Mesendoderm (in vitro differentiated cells): Measurements from ENCODE around the gene HOMER2.

Experiments used
- DNase-seq: peaks from one replicate; pipeline ENCODE4 v3.0.0; 2013
- H2AK5ac ChIP-seq: 2 replicates; pipeline ENCODE4 v1.6.1; 2013; ENCODE audit warnings: low read length, inconsistent platforms
- H2BK120ac ChIP-seq: 2 replicates; pipeline ENCODE4 v1.6.1; 2013; ENCODE audit warnings: low read depth, mild to moderate bottlenecking, low read length, moderate library complexity, mixed read lengths
- H2BK15ac ChIP-seq: replicated peaks from 2 replicates; pipeline ENCODE4 v1.6.1; 2013; ENCODE audit warnings: low read depth, mild to moderate bottlenecking, moderate library complexity
- H2BK5ac ChIP-seq: 2 replicates; pipeline ENCODE4 v1.6.1; 2013; ENCODE audit warnings: low read length, inconsistent platforms
- H3K18ac ChIP-seq: 2 replicates; pipeline ENCODE4 v1.6.1; 2013; ENCODE audit warnings: mild to moderate bottlenecking, low read length, mixed read lengths
- H3K23ac ChIP-seq: one replicate; pipeline ENCODE4 v1.6.1; 2013; ENCODE audit warnings: low read length
- H3K27ac ChIP-seq: 2 replicates; pipeline ENCODE4 v1.5.1; 2013; ENCODE audit warnings: low read depth, mild to moderate bottlenecking, inconsistent platforms, low read length, moderate library complexity
- H3K27me3 ChIP-seq: 2 replicates; pipeline ENCODE4 v1.6.1; 2013; ENCODE audit warnings: low read length, control low read depth, mild to moderate bottlenecking, inconsistent platforms; ENCODE audit not compliant: insufficient read depth, poor library complexity
- H3K36me3 ChIP-seq: 2 replicates; pipeline ENCODE4 v1.6.1; 2013; ENCODE audit warnings: low read length, inconsistent platforms; ENCODE audit not compliant: control insufficient read depth, insufficient read depth
- H3K4ac ChIP-seq: one replicate; pipeline ENCODE4 v1.6.1; 2013; ENCODE audit warnings: low read depth, mild to moderate bottlenecking, low read length, moderate library complexity
- H3K4me1 ChIP-seq: 2 replicates; pipeline ENCODE4 v1.6.1; 2013; ENCODE audit warnings: low read depth, low read length, inconsistent platforms; ENCODE audit not compliant: control insufficient read depth
- H3K4me2 ChIP-seq: 2 replicates; pipeline ENCODE4 v1.6.1; 2013; ENCODE audit warnings: low read length
- H3K4me3 ChIP-seq: 2 replicates; pipeline ENCODE4 v1.5.1; 2013; ENCODE audit warnings: mild to moderate bottlenecking, low read length
- H3K56ac ChIP-seq: one replicate; pipeline ENCODE4 v1.6.1; 2013; ENCODE audit warnings: low read length
- H3K79me1 ChIP-seq: 2 replicates; pipeline ENCODE4 v1.6.1; 2013; ENCODE audit warnings: low read length, inconsistent platforms
- H3K79me2 ChIP-seq: 2 replicates; pipeline ENCODE4 v1.6.1; 2013; ENCODE audit warnings: mild to moderate bottlenecking, low read length; ENCODE audit not compliant: control insufficient read depth, insufficient read depth
- H3K9ac ChIP-seq: 2 replicates; pipeline ENCODE4 v1.6.1; 2013; ENCODE audit warnings: low read length, inconsistent platforms
- H4K5ac ChIP-seq: one replicate; pipeline ENCODE4 v1.6.1; 2013; ENCODE audit warnings: low read length
- H4K8ac ChIP-seq: one replicate; pipeline ENCODE4 v1.6.1; 2013; ENCODE audit warnings: low read depth, mild to moderate bottlenecking, control low read depth, low read length, moderate library complexity
- WGBS: extraction: QIAGEN DNeasy Blood & Tissue Kit; methylation state at CpG from one replicate; pipeline ENCODE4 v1.1.7; 2013; ENCODE audit warnings: low lambda C conversion rate, missing lambda C conversion rate; ENCODE audit not compliant: insufficient coverage; ENCODE audit errors: extremely low coverage; 5-methylcytosine and 5-hydroxymethylcytosine counted together

HOMER2 gene

DNA sequence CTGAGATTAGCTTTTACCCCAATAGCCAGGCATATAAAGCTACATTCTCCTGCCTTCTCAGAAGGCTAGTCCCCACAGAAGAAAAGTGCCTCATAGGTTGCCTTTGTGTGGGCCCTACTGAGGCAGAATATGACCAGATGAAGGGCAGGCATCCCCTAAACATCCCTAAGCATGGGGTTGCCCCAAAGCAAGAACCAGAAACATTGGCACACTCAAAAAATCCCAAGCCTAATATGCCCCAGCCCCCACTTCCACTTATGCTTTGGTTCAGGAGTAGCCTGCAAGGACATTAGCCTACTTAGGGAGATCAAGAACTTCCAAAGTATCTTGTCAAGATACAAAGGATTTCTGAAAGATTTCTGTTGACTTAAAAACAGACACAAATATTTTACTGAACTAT lies 113.4 kb downstream of the HOMER2 start:
- H4K8ac ChIP-seq, result no peak overlapping the region
- H3K4ac ChIP-seq, result no peak overlapping the region
- no peak overlapping the region for H2BK120ac ChIP-seq
- H3K23ac ChIP-seq, result no peak overlapping the region
- H3K4me1 ChIP-seq, result no peaks in the 10 kb centered on the region
- no peak overlapping the region for H3K4me3 ChIP-seq
- no peaks in the 10 kb centered on the region for H3K27me3 ChIP-seq
- H3K79me2 ChIP-seq, result no peaks in the 10 kb centered on the region
- H2AK5ac ChIP-seq, result no peak overlapping the region
- peaks cover 2% of the 10 kb centered on the region for H3K36me3 ChIP-seq
- no peaks in the 10 kb centered on the region for H3K79me1 ChIP-seq
- H4K5ac ChIP-seq, result no peak overlapping the region
- DNase-seq, result no peak
- H2BK15ac ChIP-seq, result no peak overlapping the region
- no peak overlapping the region for H3K18ac ChIP-seq
- no peak overlapping the region for H3K27ac ChIP-seq
- no peak overlapping the region for H2BK5ac ChIP-seq
- H3K56ac ChIP-seq, result no peak overlapping the region
- no peak overlapping the region for H3K9ac ChIP-seq
- no peak overlapping the region for H3K4me2 ChIP-seq

DNA sequence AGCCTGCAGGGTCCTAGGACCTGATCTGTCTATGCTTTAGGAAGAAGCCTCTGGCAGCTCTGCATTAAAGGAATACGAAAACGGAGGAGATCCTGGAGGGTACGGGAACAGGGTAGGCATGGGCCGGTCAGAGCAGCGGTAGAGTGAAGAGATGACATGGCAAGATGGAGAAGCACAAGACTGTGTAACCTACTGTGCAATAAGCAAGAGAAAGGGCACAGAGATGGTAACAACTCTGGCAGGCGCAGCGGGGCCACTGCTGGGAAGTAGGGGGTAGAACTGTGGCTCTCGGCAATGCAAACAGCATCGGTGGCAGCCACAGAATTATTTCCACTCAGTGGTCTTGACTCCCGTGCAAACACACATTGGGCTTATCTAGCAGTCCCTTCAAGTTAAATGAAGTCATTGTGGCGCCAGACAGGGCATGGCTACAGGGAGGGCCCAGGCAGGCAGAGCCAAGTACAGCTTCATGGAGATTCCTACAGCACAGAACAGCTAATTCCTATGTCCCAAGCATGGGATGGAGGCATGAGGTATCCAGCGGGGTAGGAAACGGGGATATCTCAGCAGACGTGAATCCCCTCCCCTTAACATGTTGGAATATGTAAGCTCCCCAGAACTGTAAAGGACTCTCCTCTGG lies 114.3 kb downstream of the HOMER2 start:
- no peak overlapping the region for H3K4ac ChIP-seq
- no peak overlapping the region for H3K18ac ChIP-seq
- H3K27ac ChIP-seq, result no peak overlapping the region
- no peak overlapping the region for H4K8ac ChIP-seq
- no peak overlapping the region for H4K5ac ChIP-seq
- peaks cover 2% of the 10 kb centered on the region for H3K36me3 ChIP-seq
- no peak overlapping the region for H2BK120ac ChIP-seq
- no peak overlapping the region for H3K56ac ChIP-seq
- H3K79me2 ChIP-seq, result no peaks in the 10 kb centered on the region
- no peak overlapping the region for H2BK15ac ChIP-seq
- no peak overlapping the region for H3K4me2 ChIP-seq
- no peak for DNase-seq
- no peaks in the 10 kb centered on the region for H3K4me1 ChIP-seq
- no peak overlapping the region for H2AK5ac ChIP-seq
- no CpG with 5 or more reads among the region's 14 CpGs for WGBS
- no peak overlapping the region for H3K9ac ChIP-seq
- no peak overlapping the region for H3K4me3 ChIP-seq
- no peak overlapping the region for H2BK5ac ChIP-seq
- no peaks in the 10 kb centered on the region for H3K27me3 ChIP-seq
- H3K79me1 ChIP-seq, result no peaks in the 10 kb centered on the region
- no peak overlapping the region for H3K23ac ChIP-seq

DNA sequence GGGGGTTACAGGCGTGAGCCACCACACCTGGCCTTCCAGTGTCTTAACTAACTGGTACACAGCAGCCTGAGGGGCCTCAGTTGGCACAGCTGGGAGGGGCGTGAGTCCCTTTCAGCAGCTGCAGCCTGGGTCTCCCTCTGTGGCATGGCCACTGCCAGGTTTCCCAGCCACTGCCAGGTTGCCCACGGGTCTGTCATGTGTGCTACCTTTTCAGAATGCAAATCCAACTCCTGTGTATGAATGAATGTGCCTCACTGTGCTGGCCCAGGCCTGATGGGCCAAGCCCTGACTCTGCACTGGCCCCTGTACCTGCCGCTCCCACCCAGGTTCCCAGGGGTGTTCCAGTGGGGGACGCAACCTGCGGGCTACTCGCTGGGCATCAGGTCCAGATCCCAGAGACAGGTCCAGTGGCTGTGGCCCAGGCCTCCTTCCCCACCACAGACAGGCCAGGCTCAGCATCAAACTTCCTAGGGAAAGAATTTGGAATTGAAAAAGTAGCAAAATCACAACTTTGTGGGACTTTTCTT lies 117.1 kb downstream of the HOMER2 start:
- Histone ChIP-seq H3K4ac (no peak overlapping the region), H3K36me3 (peaks cover 4% of the 10 kb centered on the region), H4K5ac (no peak overlapping the region), H3K56ac (no peak overlapping the region), H4K8ac (no peak overlapping the region), H3K9ac (no peak overlapping the region), H3K23ac (no peak overlapping the region), H3K4me3 (no peak overlapping the region), H3K27ac (no peak overlapping the region), H2BK15ac (no peak overlapping the region), H2BK5ac (no peak overlapping the region), H3K4me2 (no peak overlapping the region), H2BK120ac (no peak overlapping the region), H2AK5ac (no peak overlapping the region), H3K4me1 (no peaks in the 10 kb centered on the region), H3K27me3 (no peaks in the 10 kb centered on the region), H3K79me2 (no peaks in the 10 kb centered on the region), H3K79me1 (no peaks in the 10 kb centered on the region), H3K18ac (no peak overlapping the region)
- WGBS, result no CpG with 5 or more reads among the region's 7 CpGs
- no peak for DNase-seq

DNA sequence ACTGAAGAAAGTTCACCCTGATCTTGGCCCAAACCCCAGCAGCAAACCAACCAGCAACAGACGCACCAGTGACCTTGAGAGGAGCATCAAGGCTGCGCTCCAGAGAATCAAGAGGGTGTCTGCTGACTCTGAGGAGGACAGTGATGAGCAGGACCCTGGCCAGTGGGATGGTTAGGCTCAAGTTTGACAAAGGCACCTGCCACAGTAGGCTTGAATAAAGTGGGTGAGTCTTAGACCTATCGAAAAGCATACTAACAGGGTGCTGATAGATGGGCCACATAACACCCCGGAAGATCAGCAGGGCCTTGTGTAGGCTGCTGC lies 119.2 kb downstream of the HOMER2 start:
- H3K36me3 ChIP-seq, result peaks cover 4% of the 10 kb centered on the region
- no peak overlapping the region for H3K4ac ChIP-seq
- H3K27ac ChIP-seq, result no peak overlapping the region
- no peaks in the 10 kb centered on the region for H3K79me2 ChIP-seq
- DNase-seq, result no peak
- H3K27me3 ChIP-seq, result no peaks in the 10 kb centered on the region
- H3K4me3 ChIP-seq, result no peak overlapping the region
- H4K8ac ChIP-seq, result no peak overlapping the region
- no peak overlapping the region for H2BK5ac ChIP-seq
- H2AK5ac ChIP-seq, result no peak overlapping the region
- no peak overlapping the region for H4K5ac ChIP-seq
- no peak overlapping the region for H2BK15ac ChIP-seq
- H2BK120ac ChIP-seq, result no peak overlapping the region
- WGBS, result no CpG with 5 or more reads among the region's 4 CpGs
- H3K56ac ChIP-seq, result no peak overlapping the region
- H3K79me1 ChIP-seq, result no peaks in the 10 kb centered on the region
- H3K4me1 ChIP-seq, result no peaks in the 10 kb centered on the region
- no peak overlapping the region for H3K9ac ChIP-seq
- no peak overlapping the region for H3K18ac ChIP-seq
- H3K4me2 ChIP-seq, result no peak overlapping the region
- no peak overlapping the region for H3K23ac ChIP-seq

DNA sequence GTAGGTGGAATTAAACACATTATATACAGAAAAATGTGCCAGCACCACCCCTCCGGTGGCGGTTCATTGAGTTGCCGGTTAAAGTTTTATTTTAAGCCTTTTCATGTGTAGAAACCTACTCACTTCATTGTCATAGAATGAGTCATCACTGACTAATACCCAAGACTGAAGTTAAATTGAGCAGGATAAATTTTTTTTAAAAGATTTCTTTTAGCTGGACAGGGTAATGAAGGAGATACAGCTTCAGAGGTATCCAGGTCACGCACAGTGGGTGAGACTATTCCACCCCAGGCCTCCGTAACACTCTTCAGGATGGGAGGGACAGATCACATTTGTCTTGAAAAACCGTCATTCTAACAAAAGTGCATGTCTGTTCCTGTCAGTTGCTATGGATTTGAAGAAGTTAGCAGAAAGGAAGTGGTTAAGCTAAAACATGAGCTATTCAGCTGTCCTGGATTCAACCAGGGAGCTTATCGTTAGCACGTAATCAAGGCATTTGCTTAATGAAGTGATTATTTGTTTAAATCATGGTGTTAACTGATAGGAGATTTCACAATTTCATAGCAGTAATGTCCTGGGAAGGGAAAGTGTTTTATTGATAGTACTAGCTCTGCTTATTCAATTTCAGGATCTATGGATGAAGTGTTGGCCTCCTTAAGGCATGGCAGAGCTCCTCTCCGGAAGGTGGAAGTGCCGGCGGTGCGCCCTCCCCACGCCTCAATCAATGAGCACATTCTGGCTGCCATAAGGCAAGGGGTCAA lies 119.7 kb downstream of the HOMER2 start:
- no peaks in the 10 kb centered on the region for H3K4me1 ChIP-seq
- H4K5ac ChIP-seq, result no peak overlapping the region
- no peak overlapping the region for H3K4me3 ChIP-seq
- no peak overlapping the region for H3K18ac ChIP-seq
- H3K4ac ChIP-seq, result no peak overlapping the region
- H3K56ac ChIP-seq, result no peak overlapping the region
- H3K36me3 ChIP-seq, result peaks cover 6% of the 10 kb centered on the region
- no peaks in the 10 kb centered on the region for H3K27me3 ChIP-seq
- H3K9ac ChIP-seq, result no peak overlapping the region
- H2BK5ac ChIP-seq, result no peak overlapping the region
- H3K27ac ChIP-seq, result no peak overlapping the region
- no CpG with 5 or more reads among the region's 13 CpGs for WGBS
- no peak overlapping the region for H4K8ac ChIP-seq
- H2BK15ac ChIP-seq, result no peak overlapping the region
- no peaks in the 10 kb centered on the region for H3K79me2 ChIP-seq
- no peak for DNase-seq
- no peak overlapping the region for H2AK5ac ChIP-seq
- no peaks in the 10 kb centered on the region for H3K79me1 ChIP-seq
- H2BK120ac ChIP-seq, result no peak overlapping the region
- no peak overlapping the region for H3K4me2 ChIP-seq
- H3K23ac ChIP-seq, result no peak overlapping the region
